NCI-H2196 (cell line): ENCODE data around the gene ENOX1.

Experiments
- DNase-seq: peaks from one replicate; lab custom pipeline; 2025; ENCODE audit not compliant: unreplicated experiment; lab: John Stamatoyannopoulos, UW

Gene ENOX1

GRCh38 chr13:43749503-43749902, 37.3 kb downstream of the ENOX1 start:
- DNase-seq: no peak

DNA sequence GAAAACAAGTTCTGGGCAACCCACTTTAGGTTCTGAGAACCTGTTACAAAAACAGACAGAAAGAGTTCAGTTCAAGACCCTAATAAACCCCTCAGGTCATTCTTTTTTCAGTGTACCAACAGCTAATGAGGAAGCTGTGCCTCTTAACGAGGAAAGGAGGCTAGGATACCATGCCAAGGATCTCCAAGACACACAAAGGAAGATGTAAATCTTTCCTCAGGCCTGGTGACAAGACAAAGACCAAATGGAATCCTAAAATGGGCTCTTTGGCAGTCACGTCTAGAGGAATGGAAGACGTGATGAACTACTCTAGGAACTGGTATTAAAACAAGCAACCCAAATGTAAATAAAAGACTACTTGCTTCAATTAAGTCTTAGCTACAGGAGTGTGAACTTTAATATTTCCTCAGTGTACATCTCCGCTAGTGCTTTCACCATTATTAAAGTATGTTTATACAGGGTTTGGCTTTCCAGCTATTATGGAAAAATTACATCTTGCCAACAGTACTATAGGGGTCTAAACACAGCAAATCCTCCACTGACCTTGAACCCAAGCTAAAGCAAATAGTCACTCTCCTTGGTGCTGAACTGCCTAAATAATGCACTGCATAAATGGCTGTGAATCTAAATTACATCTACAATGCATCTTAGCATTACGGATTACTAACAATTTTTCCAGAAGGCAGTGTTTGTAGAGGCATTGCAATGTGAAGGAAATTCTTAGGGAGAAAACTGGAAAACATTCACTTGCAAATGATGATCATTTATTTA, 42.3 kb downstream of the ENOX1 start:
- no peak for DNase-seq

- no peak for DNase-seq
Observed at GRCh38 chr13:43742911-43743310, 43.9 kb downstream of the ENOX1 start.

DNA sequence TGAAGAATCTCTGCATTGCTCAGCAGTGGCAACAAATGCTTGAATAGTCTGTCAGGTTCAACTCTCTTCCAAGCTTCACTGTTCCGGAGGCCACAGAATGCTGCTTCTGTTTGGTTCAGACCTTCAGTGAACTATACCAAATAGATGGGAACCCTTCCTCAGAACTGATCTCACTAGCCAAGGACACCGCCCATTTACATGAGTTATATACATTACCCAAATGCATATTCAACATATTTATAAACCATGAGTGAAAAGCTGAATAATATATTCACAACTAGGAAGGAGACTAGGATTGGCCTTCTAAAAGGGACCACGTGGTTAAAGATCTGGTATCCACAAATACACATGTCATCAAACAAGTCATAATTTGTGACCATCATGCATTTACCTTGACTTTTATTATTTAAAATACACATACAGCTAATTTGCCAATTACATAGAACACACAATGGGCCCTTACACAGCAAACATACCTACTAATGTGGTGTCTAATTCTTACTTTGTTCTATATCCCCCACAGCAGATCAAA, 49.3 kb downstream of the ENOX1 start:
- DNase-seq: no peak

- no peak for DNase-seq
Observed at GRCh38 chr13:43732726-43733125, 54.0 kb downstream of the ENOX1 start.

- no peak for DNase-seq
Observed at GRCh38 chr13:43731296-43731695, 55.5 kb downstream of the ENOX1 start.

GRCh38 chr13:43730642-43731041, 56.1 kb downstream of the ENOX1 start:
- DNase-seq: no peak

DNA sequence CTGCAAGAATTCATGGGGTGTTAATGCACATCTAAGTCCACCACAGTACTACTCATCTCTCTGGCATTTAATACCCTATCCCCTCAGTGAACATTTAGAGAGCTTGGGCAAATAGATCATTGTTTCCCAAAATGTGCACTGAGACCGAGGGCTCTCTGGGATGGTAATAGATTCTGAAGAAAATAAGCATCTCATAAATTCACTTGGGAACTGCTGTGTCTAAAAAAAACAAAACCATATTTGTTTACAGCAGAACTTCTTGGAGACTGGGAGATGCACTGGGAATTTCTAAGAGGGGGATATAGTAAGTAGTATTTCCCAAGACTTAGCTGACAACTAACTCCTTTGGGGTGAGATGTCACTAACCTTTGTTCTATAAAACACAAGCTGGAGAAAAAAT, 58.4 kb downstream of the ENOX1 start:
- DNase-seq: no peak

DNA sequence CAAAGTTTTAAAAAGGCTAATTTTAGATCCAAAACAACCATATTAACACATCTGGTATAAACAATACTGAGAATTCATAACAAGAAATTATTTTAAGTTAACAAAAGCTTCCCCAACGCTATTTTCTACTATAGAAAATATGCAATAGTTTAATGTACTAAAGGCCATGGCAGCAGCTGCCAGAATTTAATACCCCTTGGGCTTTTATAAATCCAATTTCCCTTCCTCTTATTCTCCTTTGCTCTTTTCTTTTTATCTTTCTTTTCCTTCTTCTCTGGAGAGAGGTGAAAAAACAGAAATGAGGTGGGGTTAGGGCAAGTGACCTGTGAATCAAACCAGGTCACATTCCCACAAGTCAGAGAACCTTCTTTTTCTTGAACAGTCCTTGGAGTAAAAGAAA, 58.9 kb downstream of the ENOX1 start:
- no peak for DNase-seq

DNA sequence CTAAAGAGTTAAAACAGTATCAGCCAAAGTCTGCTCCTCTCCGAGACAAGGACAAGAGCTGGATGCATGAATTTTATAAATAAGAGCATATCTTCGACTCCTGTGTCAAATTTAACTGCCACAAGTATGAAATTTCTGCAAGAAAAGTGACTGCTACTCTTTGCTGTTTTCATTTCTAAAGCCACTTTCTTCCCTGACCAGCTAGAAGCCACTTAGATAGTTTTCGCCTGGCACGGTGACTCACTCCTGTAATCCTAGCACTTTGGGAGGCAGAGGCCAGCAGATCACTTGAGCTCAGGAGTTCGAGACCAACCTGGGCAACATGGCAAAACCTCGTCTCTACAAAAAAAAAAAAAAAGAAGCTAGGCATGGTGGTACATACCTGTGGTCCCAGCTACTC, 61.3 kb downstream of the ENOX1 start:
- DNase-seq: no peak

- no peak for DNase-seq
Observed at GRCh38 chr13:43720780-43721397, 65.9 kb downstream of the ENOX1 start.

DNA sequence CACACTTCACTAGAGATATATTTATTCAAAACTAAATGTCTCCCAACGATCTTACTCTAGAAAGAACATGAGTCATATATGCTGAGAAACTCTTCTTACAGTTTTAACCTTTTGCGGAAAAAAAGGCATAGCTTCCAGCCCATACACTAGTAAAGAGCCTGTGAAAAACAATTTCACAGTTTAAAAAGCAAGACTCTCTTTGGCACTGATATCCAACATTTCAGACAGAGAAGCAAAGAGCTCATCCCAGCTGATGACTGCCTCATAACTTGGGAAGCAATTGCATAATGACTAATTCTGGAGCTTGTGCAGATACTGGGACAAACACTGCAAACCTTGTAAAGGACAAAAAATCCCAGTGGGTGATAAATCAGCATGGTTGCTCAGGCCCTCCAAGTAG, 88.0 kb downstream of the ENOX1 start:
- no peak for DNase-seq

DNA sequence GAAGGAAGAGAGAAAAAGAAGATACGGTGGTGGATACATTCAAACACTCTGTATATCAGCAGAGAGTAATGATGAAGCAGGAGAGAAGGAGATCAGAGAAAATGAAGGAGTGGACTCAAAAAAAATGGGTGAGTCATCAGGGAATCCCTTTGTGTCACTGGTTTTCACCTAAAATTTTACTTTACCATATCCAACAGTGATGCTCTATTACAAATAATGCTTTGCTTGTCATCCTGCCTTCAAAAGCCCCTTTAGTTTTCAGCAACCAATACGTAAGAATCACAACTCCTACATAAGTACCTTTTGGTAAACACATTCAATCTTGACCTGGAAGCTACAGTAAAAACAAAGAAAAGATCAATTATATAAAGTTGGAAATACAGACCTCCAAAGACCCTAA, 88.8 kb downstream of the ENOX1 start:
- DNase-seq: no peak

DNA sequence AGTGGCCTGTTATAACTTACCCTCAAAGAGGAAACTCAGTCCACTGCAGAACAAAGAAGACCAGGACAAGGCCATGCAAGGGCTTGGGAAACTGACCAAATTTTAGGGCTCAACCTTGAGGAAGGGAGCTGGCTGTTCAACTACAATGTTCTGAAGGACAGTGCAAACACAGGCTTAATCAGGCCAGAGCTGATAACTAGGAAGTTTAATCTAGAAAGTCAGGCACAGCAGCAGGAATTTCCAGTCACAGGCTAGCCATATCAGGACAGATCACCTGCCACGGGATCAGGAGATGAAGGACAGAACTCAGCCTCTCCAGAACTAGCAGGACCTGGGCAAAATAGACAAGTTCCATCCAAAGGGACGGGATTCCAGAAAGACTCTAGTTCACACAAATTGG, 89.4 kb downstream of the ENOX1 start:
- no peak for DNase-seq

DNA sequence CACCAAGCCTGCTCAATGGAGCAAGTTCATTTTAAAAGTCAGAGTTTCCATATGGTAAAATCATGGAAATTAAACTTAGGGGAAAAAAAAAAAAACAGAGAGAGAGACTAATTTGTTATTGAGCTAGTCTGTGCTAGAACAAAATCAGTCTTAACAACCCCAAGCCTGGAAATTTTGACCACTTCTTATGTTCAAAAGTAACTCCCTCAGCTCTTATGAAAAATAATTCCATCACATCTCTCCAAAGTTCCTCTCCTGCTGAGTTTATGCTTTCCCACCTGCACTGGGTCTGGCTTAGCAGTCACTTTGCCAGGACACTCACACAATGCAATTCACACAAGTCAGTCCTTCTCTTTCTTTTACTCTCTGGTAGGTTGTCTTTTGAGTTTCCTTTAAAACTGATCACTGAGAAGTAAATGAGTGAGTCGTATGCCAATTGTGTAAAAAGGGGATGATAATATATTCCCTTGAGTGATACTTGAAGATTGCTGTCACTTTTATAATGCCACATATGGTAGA, 92.6 kb downstream of the ENOX1 start:
- no peak for DNase-seq

DNA sequence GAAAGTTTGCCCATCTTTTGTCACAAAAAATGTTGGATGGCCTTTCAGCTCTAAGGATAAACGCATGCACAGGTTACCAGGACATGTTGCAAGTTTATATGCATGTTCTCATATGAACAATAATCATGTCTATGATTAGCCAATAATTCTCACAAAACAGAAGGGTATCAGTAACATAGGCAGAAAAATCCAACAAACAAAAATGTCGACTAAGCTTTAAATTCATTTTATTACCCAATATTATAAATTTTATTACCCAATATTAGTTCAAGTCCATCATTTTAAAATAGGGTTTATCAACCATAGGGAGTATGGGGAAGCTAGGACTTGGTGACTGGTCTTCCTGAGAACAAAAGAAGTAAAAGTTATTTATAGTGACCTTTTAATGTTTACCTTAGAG, 93.1 kb downstream of the ENOX1 start:
- no peak for DNase-seq

- no peak for DNase-seq
Observed at GRCh38 chr13:43688227-43688907, 98.4 kb downstream of the ENOX1 start.

- DNase-seq: no peak
Observed at GRCh38 chr13:43687038-43687437, 99.7 kb downstream of the ENOX1 start.

- DNase-seq: no peak
Observed at GRCh38 chr13:43686557-43686956, 100.2 kb downstream of the ENOX1 start.

DNA sequence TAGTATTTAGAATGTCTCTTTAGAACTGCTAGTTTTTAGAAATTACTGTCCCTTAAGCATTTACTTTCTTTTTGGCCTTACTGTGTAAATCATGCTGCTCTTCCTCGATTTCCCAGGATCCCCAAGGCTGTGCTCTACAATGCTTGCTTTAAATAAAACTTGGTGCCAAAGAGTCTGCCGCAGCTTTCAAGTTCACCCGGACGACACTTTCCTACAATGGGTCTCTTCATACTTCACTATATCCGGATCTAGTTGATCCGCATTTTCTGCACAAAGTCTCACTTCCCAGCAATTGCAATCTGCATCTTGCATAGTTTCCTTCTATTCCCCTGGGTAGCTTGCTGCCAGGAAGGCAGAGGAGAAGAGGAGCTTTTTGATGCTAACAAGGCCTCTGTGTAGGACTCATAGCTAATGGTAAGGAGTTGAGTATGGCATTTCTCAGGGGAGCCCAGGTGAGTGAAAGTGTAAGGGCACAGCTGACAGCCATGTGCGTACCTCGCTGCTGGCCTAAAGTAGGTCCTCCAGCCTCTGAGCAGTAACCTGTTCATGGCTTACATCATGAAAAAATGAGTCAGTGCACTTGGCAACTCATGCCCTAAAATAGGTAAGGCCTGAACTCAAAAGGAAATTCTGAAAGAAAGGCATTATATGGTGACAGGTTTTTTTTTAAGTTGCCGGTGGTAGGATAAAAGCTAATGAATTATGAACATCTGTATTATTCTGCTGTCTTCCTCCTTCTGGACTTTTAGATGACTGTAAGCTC, 101.6 kb downstream of the ENOX1 start:
- no peak for DNase-seq

DNA sequence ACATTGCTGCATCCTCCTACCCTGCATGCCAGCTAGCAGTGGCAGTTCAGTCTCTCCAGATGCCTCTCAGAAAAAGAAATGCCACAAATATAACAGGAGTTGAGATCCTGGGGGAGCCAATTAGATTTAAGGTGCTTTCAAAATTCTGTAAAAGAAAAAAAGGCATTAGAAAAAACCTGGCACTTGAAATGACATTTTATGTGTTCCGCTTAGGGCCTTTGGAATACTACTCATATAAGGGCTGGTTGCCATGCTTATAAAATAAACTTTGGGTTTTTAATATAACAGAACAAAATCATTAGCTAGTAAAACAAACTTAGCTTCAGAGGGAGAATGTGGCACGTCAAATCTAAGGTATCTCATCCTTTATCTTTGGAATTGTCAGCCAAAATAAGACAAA, 104.1 kb downstream of the ENOX1 start:
- no peak for DNase-seq
